Kidney (tissue), 14 donors: ENCODE data around the gene BACH1. TPM values are rescaled to one million over a fixed set of nuclear protein-coding genes. Genes with fewer than 3 reads are reported as not detected.

Source experiments
- DNase-seq, 5 donors: peaks; one replicate each; pipeline ENCODE4 v3.0.0-alpha.2; 2013 to 2020
- FAIRE-seq: peaks from 2 replicates; lab custom pipeline; 2012; peaks lifted over from hg19 to GRCh38; lab: Jason Lieb, UNC
- H3K27ac ChIP-seq, 2 donors: one replicate each; pipeline ENCODE4 v1.7.0; 2013; ENCODE audit warnings: low read depth in 2 of 2, low read length in 2 of 2, inconsistent platforms in 1 of 2
- H3K27me3 ChIP-seq: one replicate; pipeline ENCODE4 v1.7.1; 2013; ENCODE audit warnings: low read length, inconsistent platforms; ENCODE audit not compliant: control insufficient read depth, insufficient read depth
- H3K36me3 ChIP-seq, 3 donors: one replicate each; pipeline versions ENCODE4 v1.7.0 to v1.7.1; 2013; ENCODE audit warnings: low read length in 3 of 3, control low read depth in 1 of 3, inconsistent platforms in 1 of 3; ENCODE audit not compliant: insufficient read depth in 3 of 3, control insufficient read depth in 2 of 3
- H3K4me1 ChIP-seq, 3 donors: one replicate each; pipeline versions ENCODE4 v1.7.0 to v1.7.1; 2013; ENCODE audit warnings: low read length in 3 of 3, inconsistent platforms in 1 of 3, low read depth in 1 of 3; ENCODE audit not compliant: control insufficient read depth in 2 of 3, insufficient read depth in 2 of 3
- H3K4me3 ChIP-seq, 3 donors: one replicate each; pipeline versions ENCODE4 v1.7.0 to v1.8.1; 2013; ENCODE audit warnings: low read length in 3 of 3, control low read depth in 1 of 3, inconsistent platforms in 1 of 3
- H3K9ac ChIP-seq, 3 donors: one replicate each; pipeline versions ENCODE4 v1.7.0 to v1.7.1; 2013; ENCODE audit warnings: low read length in 3 of 3, control low read depth in 1 of 3, inconsistent platforms in 1 of 3
- H3K9me3 ChIP-seq, 3 donors: one replicate each; pipeline versions ENCODE4 v1.7.0 to v1.7.1; 2013; ENCODE audit warnings: low read length in 3 of 3, control low read depth in 1 of 3, inconsistent platforms in 1 of 3; ENCODE audit not compliant: control insufficient read depth in 2 of 3, insufficient read depth in 1 of 3
- CTCF ChIP-seq: IDR thresholded peaks from 3 replicates; pipeline ENCODE4 v1.5.1; 2012; ENCODE audit warnings: mild to moderate bottlenecking, moderate library complexity, borderline replicate concordance; ENCODE audit not compliant: insufficient read depth; ENCODE audit errors: extremely low read depth
- intact Hi-C: fragments of 100-400 bp; cut with DNase I; formaldehyde crosslinking; loops from one replicate; pipeline ENCODE4 v1.11.1; 2022
- polyA plus RNA-seq: library from polyadenylated mRNA; stranded (reverse); fragments of 350-450 nt; fragmentation: Illumina TruSeq; extraction: RNeasy Lipid Tissue Mini Kit (QIAGEN cat#74804); gene quantifications from one replicate; pipeline ENCODE4 v1.2.3, GENCODE V29; 2014; ENCODE audit warnings: low read depth, low replicate concordance; ENCODE audit not compliant: insufficient read depth
- total RNA-seq: library from RNA; stranded (reverse); fragmentation: NEBNext Ultra II Directional; extraction: Animal tissue kit (Norgen Biotek cat#: 25700); gene quantifications from one replicate; pipeline ENCODE4 v1.2.1, GENCODE V29; 2021
- donor health status: control.
- donor health status: control.
- donor health status: control.
- donor health status: control.
- donor health status: control.
- donor health status: DM: yes; HTN: yes; CAD: no.
- donor health status: Normal renal cell carcinoma (clear cell type).

The BACH1 gene
- total and polyA plus RNA-seq, 2 donors from 2014 or later: 5.6 to 85.1 TPM

- intact Hi-C loops: no loop called here
- DNase-seq (peak in 1 of 5 donors; percentile 23), FAIRE-seq (no peak)
- no peak for TF ChIP-seq CTCF
- peaks cover 0 to 2% (median 2%) of the 10 kb centered on the region in 3 donors for H3K36me3 ChIP-seq
- H3K27me3 ChIP-seq: no peaks in the 10 kb centered on the region
- H3K27ac ChIP-seq: no peak overlapping the region
- no peaks in the 10 kb centered on the region for H3K9me3 ChIP-seq
- no peak overlapping the region for H3K9ac ChIP-seq
- H3K4me3 ChIP-seq: no peak overlapping the region
- H3K4me1 ChIP-seq: peaks cover 0 to 20% (median 10%) of the 10 kb centered on the region in 3 donors
Observed at GRCh38 chr21:29318354-29318753, 19.6 kb downstream of the BACH1 start.

- H3K4me3 ChIP-seq: no peak overlapping the region
- DNase-seq (no peak), FAIRE-seq (no peak)
- H3K36me3 ChIP-seq: peaks cover 0 to 3% (median 2%) of the 10 kb centered on the region in 3 donors
- H3K9me3 ChIP-seq: no peaks in the 10 kb centered on the region
- no peak overlapping the region for H3K27ac ChIP-seq
- no peak overlapping the region for H3K9ac ChIP-seq
- no peaks in the 10 kb centered on the region for H3K27me3 ChIP-seq
- intact Hi-C loops: no loop called here
- peaks cover 0 to 20% (median 11%) of the 10 kb centered on the region in 3 donors for H3K4me1 ChIP-seq
- TF ChIP-seq CTCF: no peak
Observed at GRCh38 chr21:29320031-29320430, 21.3 kb downstream of the BACH1 start.

- H3K4me3 ChIP-seq: no peak overlapping the region
- no peak for TF ChIP-seq CTCF
- H3K27ac ChIP-seq: no peak overlapping the region
- FAIRE-seq (no peak), DNase-seq (no peak)
- no peak overlapping the region for H3K9ac ChIP-seq
- no peaks in the 10 kb centered on the region for H3K9me3 ChIP-seq
- H3K4me1 ChIP-seq: peaks cover 0 to 20% (median 11%) of the 10 kb centered on the region in 3 donors
- peaks cover 0 to 3% (median 2%) of the 10 kb centered on the region in 3 donors for H3K36me3 ChIP-seq
- no peaks in the 10 kb centered on the region for H3K27me3 ChIP-seq
- intact Hi-C loops: no loop called here
Observed at GRCh38 chr21:29321217-29321616, 22.5 kb downstream of the BACH1 start.
